Jurkat, Clone E6-1 (cell line): ENCODE measurements around the gene UBE2E2.

ENCODE experiments used
- DNase-seq: peaks from one replicate; pipeline ENCODE4 v3.0.0-alpha.2; 2011; ENCODE audit warnings: low read depth, low spot score
- H3K4me3 ChIP-seq: 2 replicates; pipeline ENCODE4 v1.5.1; 2011; ENCODE audit warnings: mild to moderate bottlenecking, low read length, control low read depth, moderate library complexity

Gene UBE2E2

DNA sequence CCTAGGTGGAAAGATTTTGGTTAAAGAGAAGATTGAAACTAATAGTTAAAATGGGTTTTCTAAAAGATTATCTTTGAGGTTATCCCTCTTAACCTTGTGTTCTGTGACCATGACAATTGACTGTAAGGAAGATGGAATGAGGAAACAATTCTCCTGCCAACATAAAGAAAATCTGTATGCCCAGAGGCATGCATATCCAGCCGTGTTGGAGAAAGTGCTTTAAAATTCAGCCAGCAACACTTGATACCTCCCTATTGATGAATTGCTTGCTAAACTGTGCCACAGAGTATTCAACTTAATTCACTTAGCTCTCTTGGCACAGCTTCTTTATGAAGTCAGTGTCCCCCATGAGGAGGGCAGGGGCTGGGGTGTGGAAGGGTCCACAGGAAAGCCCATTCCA, 203.5 kb downstream of the UBE2E2 start:
- DNase-seq = no peak
- H3K4me3 ChIP-seq = no peak overlapping the region

GRCh38 chr3:23418026-23418425, 214.9 kb downstream of the UBE2E2 start:
- DNase-seq = no peak
- no peak overlapping the region for H3K4me3 ChIP-seq

- H3K4me3 ChIP-seq = no peak overlapping the region
- DNase-seq = no peak
Observed at GRCh38 chr3:23421811-23422516, 218.8 kb downstream of the UBE2E2 start.

- DNase-seq = no peak
- no peak overlapping the region for H3K4me3 ChIP-seq
Observed at GRCh38 chr3:23422517-23422851, 219.4 kb downstream of the UBE2E2 start.

DNA sequence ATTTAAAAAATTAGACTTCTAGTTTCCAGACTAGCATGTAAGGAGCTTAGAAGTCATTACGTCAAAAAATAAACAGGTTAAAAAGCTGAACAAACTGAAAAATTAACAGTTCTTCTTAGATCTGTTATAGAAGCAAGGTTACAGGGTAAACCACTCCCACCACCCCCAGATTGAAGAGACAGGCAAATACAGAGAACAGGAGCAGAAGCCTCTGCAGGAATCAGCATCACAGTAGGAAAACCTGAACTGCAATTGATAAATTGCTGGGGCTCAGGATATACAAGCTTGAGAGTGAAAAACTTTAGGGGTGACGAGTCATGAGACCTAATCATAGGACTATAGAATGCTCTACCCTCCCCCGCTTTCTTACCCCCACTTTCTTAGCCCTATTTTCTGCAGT, 222.3 kb downstream of the UBE2E2 start:
- no peak for DNase-seq
- no peak overlapping the region for H3K4me3 ChIP-seq

GRCh38 chr3:23430781-23431398, 227.8 kb downstream of the UBE2E2 start:
- no peak for DNase-seq
- no peak overlapping the region for H3K4me3 ChIP-seq

- no peak for DNase-seq
- no peak overlapping the region for H3K4me3 ChIP-seq
Observed at GRCh38 chr3:23431764-23432163, 228.6 kb downstream of the UBE2E2 start.

GRCh38 chr3:23435318-23435717, 232.2 kb downstream of the UBE2E2 start:
- peak; percentile 46 for DNase-seq

GRCh38 chr3:23435904-23436303, 232.8 kb downstream of the UBE2E2 start:
- no peak overlapping the region for H3K4me3 ChIP-seq
- DNase-seq = no peak

More at GRCh38 chr3:23435318-23435717, 232.2 kb downstream of the UBE2E2 start:
- H3K4me3 ChIP-seq = no peak overlapping the region

DNA sequence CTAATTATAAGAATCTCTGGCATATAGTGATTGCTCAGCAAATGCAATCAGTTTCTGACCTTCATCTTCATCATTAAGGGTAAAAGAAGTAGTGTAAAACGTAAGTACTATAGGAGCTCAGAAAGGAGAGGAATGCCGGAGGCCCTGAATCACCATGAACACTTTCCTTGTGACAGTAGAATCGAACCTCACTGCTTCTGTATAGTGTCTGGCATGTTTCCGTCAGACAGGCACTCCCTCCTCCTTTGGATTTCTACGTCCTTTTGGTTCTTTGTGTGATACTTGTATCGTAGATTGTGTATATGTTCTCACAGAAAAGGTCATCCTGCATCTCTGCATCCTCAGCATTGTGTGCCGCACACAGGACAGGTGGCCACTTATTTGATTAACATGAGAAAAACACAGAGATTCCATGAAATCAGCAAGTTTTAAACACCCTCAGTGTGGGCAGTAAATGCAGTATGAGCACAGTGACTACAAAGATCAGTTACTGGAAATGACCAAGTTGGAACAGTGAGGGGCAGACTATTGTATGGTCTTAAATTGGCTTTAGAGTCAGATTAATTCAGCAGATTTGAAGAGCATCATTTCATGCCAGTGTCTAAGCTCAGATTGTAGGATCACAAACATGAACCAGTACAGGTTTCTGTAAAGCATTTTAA, 234.5 kb downstream of the UBE2E2 start:
- H3K4me3 ChIP-seq = no peak overlapping the region
- DNase-seq = no peak

GRCh38 chr3:23438657-23439056, 235.5 kb downstream of the UBE2E2 start:
- DNase-seq = no peak
- no peak overlapping the region for H3K4me3 ChIP-seq

- no peak for DNase-seq
- H3K4me3 ChIP-seq = no peak overlapping the region
Observed at GRCh38 chr3:23439080-23439479, 236.0 kb downstream of the UBE2E2 start.

- peak; percentile 36 for DNase-seq
- no peak overlapping the region; the same call in 1 of the 2 replicates for H3K4me3 ChIP-seq
Observed at GRCh38 chr3:23440416-23441294, 237.5 kb downstream of the UBE2E2 start.

DNA sequence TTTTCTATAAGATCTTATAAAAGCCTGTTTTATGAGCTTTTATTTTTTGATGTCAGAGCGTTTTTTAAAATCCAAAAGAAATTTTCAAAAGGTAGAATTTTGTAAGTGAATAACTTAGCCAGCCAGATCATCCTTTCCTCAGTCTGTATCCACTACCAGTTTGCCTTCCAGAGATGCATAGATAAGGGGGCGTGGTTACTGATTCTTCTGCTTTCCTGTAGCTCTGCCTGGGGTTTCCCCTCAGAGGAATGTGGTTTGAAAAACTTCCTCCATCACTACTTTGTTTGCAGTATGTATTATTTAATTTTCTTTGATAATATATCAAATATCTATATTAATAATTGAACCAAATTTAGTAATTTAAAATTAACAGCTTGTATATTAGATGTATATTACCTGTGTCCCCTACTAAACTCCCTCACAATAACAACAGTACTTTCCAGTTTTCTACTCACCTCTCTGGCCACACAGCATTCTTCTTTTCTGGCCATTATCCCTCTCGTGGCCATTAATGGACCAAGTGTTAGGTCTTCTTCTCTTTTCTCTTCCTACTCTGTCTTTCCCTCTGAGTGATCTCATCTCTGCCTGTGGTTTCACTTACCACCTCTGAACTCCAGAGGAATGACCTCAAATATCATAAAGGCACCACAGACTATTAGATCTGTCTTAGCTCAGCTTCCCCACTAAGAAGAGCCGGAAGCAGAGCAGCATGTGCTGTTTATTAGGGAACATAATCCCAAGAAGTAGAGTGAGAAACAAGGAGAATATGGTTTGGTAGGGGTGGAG, 239.7 kb downstream of the UBE2E2 start:
- peak; percentile 49 for DNase-seq
- H3K4me3 ChIP-seq = no peak overlapping the region

- no peak for DNase-seq
- H3K4me3 ChIP-seq = no peak overlapping the region
Observed at GRCh38 chr3:23444386-23444785, 241.3 kb downstream of the UBE2E2 start.

- no peak for DNase-seq
Observed at GRCh38 chr3:23446301-23446700, 243.2 kb downstream of the UBE2E2 start.

DNA sequence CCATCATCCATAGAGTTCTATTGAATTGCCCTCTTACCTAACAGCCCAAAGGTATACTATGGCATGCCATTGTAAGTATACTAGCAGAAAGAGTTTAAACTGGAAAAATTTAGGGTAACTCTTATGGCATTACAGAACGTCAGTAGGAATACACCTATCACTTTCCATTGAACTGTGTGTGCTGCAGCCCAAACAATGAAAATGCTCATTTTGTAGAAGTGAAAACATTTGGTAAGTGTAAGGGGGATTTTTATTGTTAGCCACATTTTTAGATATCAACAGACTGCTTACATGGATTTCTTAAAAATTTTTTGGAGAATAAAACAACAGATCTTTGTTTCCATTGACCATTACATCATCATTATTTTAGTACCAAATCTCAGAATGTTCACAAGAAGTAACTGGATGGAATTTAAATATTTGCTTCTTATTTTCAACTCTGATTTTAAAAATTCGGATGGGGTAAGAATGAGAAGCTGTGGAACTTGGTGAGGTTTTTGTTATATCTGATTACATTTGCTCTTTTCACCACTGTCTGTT, 245.9 kb downstream of the UBE2E2 start:
- no peak overlapping the region for H3K4me3 ChIP-seq
- no peak for DNase-seq

More at GRCh38 chr3:23446301-23446700, 243.2 kb downstream of the UBE2E2 start:
- H3K4me3 ChIP-seq = no peak overlapping the region

DNA sequence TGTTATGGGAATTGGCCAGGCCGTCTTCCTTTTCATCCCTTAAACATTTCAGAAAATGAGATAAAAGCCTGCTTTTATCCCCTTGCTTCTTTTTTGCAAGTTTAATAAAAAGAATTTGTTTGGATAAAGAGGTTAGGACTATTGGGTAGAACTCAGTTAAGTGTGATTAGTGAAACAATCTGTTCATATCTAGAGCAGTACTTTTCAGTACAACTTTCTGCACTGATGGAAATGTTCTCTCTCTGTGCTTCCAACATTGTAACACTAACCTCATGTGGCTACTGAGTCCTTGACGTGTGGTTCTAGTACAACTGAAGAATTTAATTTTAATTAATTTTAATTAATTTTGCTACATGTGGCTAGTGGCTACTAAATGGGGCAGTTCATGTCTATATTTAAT, 246.9 kb downstream of the UBE2E2 start:
- no peak for DNase-seq
- H3K4me3 ChIP-seq = no peak overlapping the region

DNA sequence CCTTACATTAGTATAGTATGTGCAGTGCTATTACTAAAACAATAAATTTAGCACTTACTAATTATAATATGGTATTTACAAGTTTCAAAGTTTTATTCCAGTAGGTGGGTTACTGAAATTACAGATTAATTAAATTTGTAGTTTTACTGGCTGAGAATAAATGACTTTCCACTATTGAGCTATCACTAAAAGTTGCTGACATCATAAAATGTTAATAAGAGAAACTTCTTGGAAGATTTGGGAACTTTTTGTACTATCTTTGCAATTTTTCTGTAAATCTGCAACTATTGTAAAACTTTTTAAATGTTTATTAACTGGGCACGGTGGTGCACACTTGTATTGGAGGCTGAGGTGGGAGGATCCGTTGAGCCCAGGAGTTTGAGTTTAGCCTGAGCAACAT, 247.7 kb downstream of the UBE2E2 start:
- H3K4me3 ChIP-seq = no peak overlapping the region
- DNase-seq = no peak
